ENCODE measurements around the gene PPM1A. TPM values are rescaled to one million over a fixed set of nuclear protein-coding genes. Genes with fewer than 3 reads are reported as not detected.

Gene PPM1A
- total RNA-seq, 1 experiment from 2014 or later = 41.7 TPM

GRCh38 chr14:60329274-60329673 is 80.3 kb downstream of the PPM1A start:
- no peak overlapping the region for H3K14ac ChIP-seq (ENCODE audit: insufficient read depth, low read length)
- no peak overlapping the region for H3K4ac ChIP-seq (ENCODE audit: low read depth, low read length)
- no peaks in the 10 kb centered on the region for H3K79me2 ChIP-seq (ENCODE audit: insufficient read depth, low read length)
- peaks cover 12% of the 10 kb centered on the region for H3K23me2 ChIP-seq (ENCODE audit: insufficient read length, low read depth, low read length, poor library complexity, severe bottlenecking)
- no peak overlapping the region for H2BK12ac ChIP-seq (ENCODE audit: insufficient read length, low read depth, low read length)
- H3K18ac ChIP-seq (ENCODE audit: insufficient read length, low read depth, low read length) = no peak overlapping the region
- no peaks in the 10 kb centered on the region for H3K9me3 ChIP-seq (ENCODE audit: control insufficient read depth, low read depth, low read length)
- no peak overlapping the region for H2BK15ac ChIP-seq (ENCODE audit: low read depth, low read length)
- H2AFZ ChIP-seq (ENCODE audit: low read length) = no peak overlapping the region
- H3K27ac ChIP-seq (ENCODE audit: insufficient read length, low read depth, low read length) = no peak overlapping the region
- no peak overlapping the region for H3K9ac ChIP-seq (ENCODE audit: extremely low read depth, insufficient read length, low read length)
- H3K4me1 ChIP-seq (ENCODE audit: insufficient read depth, low read length) = peaks cover 11% of the 10 kb centered on the region; the same call in 1 of the 2 replicates
- no peak overlapping the region for H3T11ph ChIP-seq (ENCODE audit: low read length)
- Mint-ChIP-seq H3K27ac (no peak overlapping the region), H3K27me3 (ENCODE audit: low read depth) (peaks cover 8% of the 10 kb centered on the region), H3K36me3 (ENCODE audit: insufficient read depth in 1 of 3, low read depth in 3 of 3) (no peaks in the 10 kb centered on the region; a peak in 1 of 7 replicates), H3K9me3 (no peaks in the 10 kb centered on the region; a peak in 1 of 5 replicates), H3K4me1 (peaks cover 31 to 37% of the 10 kb centered on the region in 2 experiments), H3K4me3 (no peak overlapping the region)
- no peaks in the 10 kb centered on the region for H3K79me1 ChIP-seq (ENCODE audit: insufficient read depth, low read depth, low read length, poor library complexity, severe bottlenecking)
- H2BK120ac ChIP-seq (ENCODE audit: low read depth, low read length, poor library complexity, severe bottlenecking) = no peak overlapping the region
- H4K8ac ChIP-seq (replicated peaks; ENCODE audit: insufficient read length, low read depth, low read length) = no peak overlapping the region
- H3K23ac ChIP-seq (ENCODE audit: insufficient read length, low read depth, low read length) = no peak overlapping the region
- TF ChIP-seq CTCF (conservative IDR thresholded peaks at IDR 0.05) = no peak
- H2BK5ac ChIP-seq (ENCODE audit: insufficient read length, low read length) = no peak overlapping the region
- H2BK20ac ChIP-seq (ENCODE audit: low read depth, low read length, poor library complexity, severe bottlenecking) = no peak overlapping the region
- H3K56ac ChIP-seq (ENCODE audit: insufficient read length, low read depth, low read length) = no peak overlapping the region
- WGBS (ENCODE audit: extremely low coverage, insufficient read length, low lambda C conversion rate) = no CpG with 5 or more reads among the region's 2 CpGs
- H4K20me1 ChIP-seq (ENCODE audit: control insufficient read depth, insufficient read depth, insufficient read length) = no peaks in the 10 kb centered on the region
- DNase-seq = no peak
- H2AK5ac ChIP-seq (ENCODE audit: insufficient read length, low read length) = no peak overlapping the region
- H4K91ac ChIP-seq (ENCODE audit: insufficient read length, low read depth, low read length) = no peak overlapping the region
- no peak overlapping the region for H3K4me2 ChIP-seq (ENCODE audit: insufficient read depth, insufficient read length, low read length)
- no peak overlapping the region for H4K5ac ChIP-seq (ENCODE audit: insufficient read length, low read depth, low read length)
- no peaks in the 10 kb centered on the region for H3K27me3 ChIP-seq (ENCODE audit: insufficient read depth, low read length)

Data from H9 (cell line).